OCI-LY1 (cell line): ENCODE results near the gene PCK1.

Source experiments
- H2AFZ ChIP-seq: fragments of 200-600 bp; sonication (generic), shearing (Covaris generic); 2 replicates; pipeline ENCODE4 v1.6.0; 2014; ENCODE audit warnings: antibody characterized with exemption, mild to moderate bottlenecking, low read length
- H3F3A ChIP-seq: fragments of 200-600 bp; sonication (generic), shearing (Covaris generic); 2 replicates; pipeline ENCODE4 v1.6.0; 2014; ENCODE audit warnings: mild to moderate bottlenecking, antibody characterized with exemption, low read length, moderate library complexity; ENCODE audit not compliant: insufficient read depth
- H3K27ac ChIP-seq: fragments of 200-600 bp; sonication (generic); 2 replicates; pipeline ENCODE4 v1.5.1; 2014; ENCODE audit warnings: low read length, mixed run types, mild to moderate bottlenecking, low read depth; ENCODE audit not compliant: poor library complexity, severe bottlenecking
- H3K27me3 ChIP-seq: fragments of 200-600 bp; sonication (generic); 2 replicates; pipeline ENCODE4 v1.6.0; 2014; ENCODE audit warnings: antibody characterized with exemption, mild to moderate bottlenecking, low read length, moderate library complexity; ENCODE audit not compliant: insufficient read depth
- H3K36me3 ChIP-seq: fragments of 200-600 bp; sonication (generic); 2 replicates; pipeline ENCODE4 v1.6.1; 2014; ENCODE audit warnings: mild to moderate bottlenecking, antibody characterized with exemption, low read length, moderate library complexity, mixed read lengths; ENCODE audit not compliant: insufficient read depth
- H3K4me1 ChIP-seq: fragments of 200-600 bp; sonication (generic); 2 replicates; pipeline ENCODE4 v1.5.1; 2014; ENCODE audit warnings: mild to moderate bottlenecking, low read length, moderate library complexity; ENCODE audit not compliant: insufficient read depth, severe bottlenecking
- H3K4me2 ChIP-seq: fragments of 200-600 bp; sonication (generic), shearing (Covaris generic); 2 replicates; pipeline ENCODE4 v1.6.1; 2014; ENCODE audit warnings: low read length
- H3K4me3 ChIP-seq: fragments of 200-600 bp; sonication (generic); 2 replicates; pipeline ENCODE4 v1.5.1; 2014; ENCODE audit warnings: low read length, low read depth, mild to moderate bottlenecking, mixed read lengths; ENCODE audit not compliant: poor library complexity, severe bottlenecking
- H3K79me2 ChIP-seq: fragments of 200-600 bp; shearing (Covaris generic); 2 replicates; pipeline ENCODE4 v1.6.1; 2016; ENCODE audit warnings: mixed run types, low read length, mixed read lengths; ENCODE audit not compliant: insufficient read depth
- H3K9ac ChIP-seq: fragments of 200-600 bp; sonication (generic), shearing (Covaris generic); 2 replicates; pipeline ENCODE4 v1.6.1; 2014; ENCODE audit warnings: mild to moderate bottlenecking, low read length, mixed read lengths
- H3K9me2 ChIP-seq: fragments of 200-600 bp; sonication (generic), shearing (Covaris generic); 2 replicates; pipeline ENCODE4 v1.6.1; 2014; ENCODE audit warnings: low read depth, mild to moderate bottlenecking, low read length, mixed read lengths
- H3K9me3 ChIP-seq: fragments of 200-600 bp; shearing (Covaris generic); 2 replicates; pipeline ENCODE4 v1.6.1; 2014; ENCODE audit warnings: low read length, mixed read lengths
- H4K20me1 ChIP-seq: fragments of 200-600 bp; sonication (generic), shearing (Covaris generic); 2 replicates; pipeline ENCODE4 v1.6.0; 2016; ENCODE audit warnings: mild to moderate bottlenecking, low read length; ENCODE audit not compliant: insufficient read depth
- CTCF ChIP-seq: fragments of 200-600 bp; sonication (generic), shearing (Covaris generic); IDR thresholded peaks from 2 replicates; pipeline ENCODE4 v1.5.1; 2017; ENCODE audit warnings: mild to moderate bottlenecking, antibody characterized with exemption, low read length, moderate library complexity, mixed read lengths
- EZH2 ChIP-seq: fragments of 200-600 bp; sonication (generic), shearing (Covaris generic); IDR thresholded peaks from 2 replicates; pipeline ENCODE4 v1.8.0; 2017; ENCODE audit warnings: borderline replicate concordance, mixed run types, mild to moderate bottlenecking, antibody characterized with exemption, low read length, moderate library complexity, mixed read lengths

PCK1 gene

GRCh38 chr20:57598491-57598890 is 37.6 kb downstream of the PCK1 start:
- Histone ChIP-seq H3F3A (no peaks in the 10 kb centered on the region), H3K4me1 (peaks cover 7% of the 10 kb centered on the region), H3K27ac (no peak overlapping the region), H3K9me3 (no peaks in the 10 kb centered on the region), H2AFZ (no peak overlapping the region), H4K20me1 (no peaks in the 10 kb centered on the region), H3K36me3 (no peaks in the 10 kb centered on the region), H3K27me3 (peaks cover 8% of the 10 kb centered on the region), H3K4me3 (no peak overlapping the region), H3K9me2 (no peaks in the 10 kb centered on the region), H3K79me2 (no peaks in the 10 kb centered on the region), H3K4me2 (no peak overlapping the region), H3K9ac (no peak overlapping the region)
- TF ChIP-seq CTCF (no peak), EZH2 (no peak)

GRCh38 chr20:57600320-57601210 is 39.7 kb downstream of the PCK1 start:
- Histone ChIP-seq H3K36me3 (no peaks in the 10 kb centered on the region), H3K27me3 (peaks cover 13% of the 10 kb centered on the region), H3K4me3 (no peak overlapping the region), H3K9me2 (no peaks in the 10 kb centered on the region), H3K4me2 (no peak overlapping the region), H4K20me1 (no peaks in the 10 kb centered on the region), H3F3A (no peaks in the 10 kb centered on the region), H3K9ac (no peak overlapping the region), H3K27ac (no peak overlapping the region), H2AFZ (no peak overlapping the region), H3K9me3 (no peaks in the 10 kb centered on the region), H3K4me1 (peaks cover 7% of the 10 kb centered on the region), H3K79me2 (no peaks in the 10 kb centered on the region)
- TF ChIP-seq CTCF, result no peak
- TF ChIP-seq EZH2, result no peak

GRCh38 chr20:57601211-57601570 is 40.3 kb downstream of the PCK1 start:
- no peak overlapping the region for H2AFZ ChIP-seq
- no peaks in the 10 kb centered on the region for H3K36me3 ChIP-seq
- H3F3A ChIP-seq, result no peaks in the 10 kb centered on the region
- no peak overlapping the region for H3K27ac ChIP-seq
- H4K20me1 ChIP-seq, result no peaks in the 10 kb centered on the region
- H3K27me3 ChIP-seq, result peaks cover 13% of the 10 kb centered on the region
- TF ChIP-seq EZH2 (no peak), CTCF (no peak)
- peaks cover 7% of the 10 kb centered on the region for H3K4me1 ChIP-seq
- H3K9ac ChIP-seq, result no peak overlapping the region
- H3K79me2 ChIP-seq, result no peaks in the 10 kb centered on the region
- no peak overlapping the region for H3K4me2 ChIP-seq
- no peak overlapping the region for H3K4me3 ChIP-seq
- no peaks in the 10 kb centered on the region for H3K9me3 ChIP-seq
- H3K9me2 ChIP-seq, result no peaks in the 10 kb centered on the region
